ENCODE measurements around the gene APBA3.

DNA sequence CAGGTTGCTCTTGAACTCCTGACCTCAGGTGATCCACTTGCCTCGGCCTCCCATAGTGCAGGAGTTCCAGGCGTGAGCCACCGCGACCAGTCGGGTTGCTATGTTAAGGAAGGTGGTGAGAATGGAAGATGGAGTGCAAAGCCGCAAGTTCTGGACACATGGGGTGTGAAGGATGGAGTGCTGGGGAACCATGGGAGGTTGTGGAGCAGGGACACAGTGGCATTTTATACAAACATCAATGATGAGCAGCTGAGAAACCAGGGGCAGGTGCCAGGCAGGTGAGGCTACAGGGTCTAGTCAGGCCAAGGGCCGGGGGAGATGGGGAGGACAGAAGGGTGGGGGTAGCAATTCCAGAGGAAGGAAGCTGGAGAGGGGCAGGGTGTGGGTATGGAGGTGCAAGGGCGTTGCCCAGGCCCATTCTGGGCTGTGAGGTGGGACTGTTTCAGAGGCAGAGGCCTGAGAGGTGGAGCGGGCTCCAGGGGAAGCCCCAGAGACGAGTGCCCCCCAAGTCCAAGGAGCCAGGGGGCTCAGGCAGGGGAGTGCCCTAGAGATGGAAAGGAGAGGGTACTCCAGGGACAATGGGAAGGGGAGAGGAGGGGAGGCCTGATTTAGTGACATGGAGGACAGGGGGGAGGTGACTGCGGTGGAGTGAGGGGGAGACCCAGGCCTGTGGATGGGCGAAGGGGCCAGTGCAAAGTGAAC, 12.5 kb upstream of the APBA3 start:
- TF ChIP-seq EZH2 (IDR thresholded peaks at IDR 0.05; ENCODE audit: low read length): no peak
- TF ChIP-seq, protein P1, sequence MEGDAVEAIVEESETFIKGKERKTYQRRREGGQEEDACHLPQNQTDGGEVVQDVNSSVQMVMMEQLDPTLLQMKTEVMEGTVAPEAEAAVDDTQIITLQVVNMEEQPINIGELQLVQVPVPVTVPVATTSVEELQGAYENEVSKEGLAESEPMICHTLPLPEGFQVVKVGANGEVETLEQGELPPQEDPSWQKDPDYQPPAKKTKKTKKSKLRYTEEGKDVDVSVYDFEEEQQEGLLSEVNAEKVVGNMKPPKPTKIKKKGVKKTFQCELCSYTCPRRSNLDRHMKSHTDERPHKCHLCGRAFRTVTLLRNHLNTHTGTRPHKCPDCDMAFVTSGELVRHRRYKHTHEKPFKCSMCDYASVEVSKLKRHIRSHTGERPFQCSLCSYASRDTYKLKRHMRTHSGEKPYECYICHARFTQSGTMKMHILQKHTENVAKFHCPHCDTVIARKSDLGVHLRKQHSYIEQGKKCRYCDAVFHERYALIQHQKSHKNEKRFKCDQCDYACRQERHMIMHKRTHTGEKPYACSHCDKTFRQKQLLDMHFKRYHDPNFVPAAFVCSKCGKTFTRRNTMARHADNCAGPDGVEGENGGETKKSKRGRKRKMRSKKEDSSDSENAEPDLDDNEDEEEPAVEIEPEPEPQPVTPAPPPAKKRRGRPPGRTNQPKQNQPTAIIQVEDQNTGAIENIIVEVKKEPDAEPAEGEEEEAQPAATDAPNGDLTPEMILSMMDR (optimal IDR thresholded peaks at IDR 0.05 in 1 of 3, IDR thresholded peaks at IDR 0.05 in 1 of 3, conservative IDR thresholded peaks at IDR 0.05 in 1 of 3; ENCODE audit: extremely low read depth in 1 of 3, insufficient read depth in 2 of 3, low read length in 3 of 3): no peak
